Stomach (tissue), 9 donors: ENCODE results near the gene GZMM. TPM values are rescaled to one million over a fixed set of nuclear protein-coding genes. Genes with fewer than 3 reads are reported as not detected.

Source experiments
- DNase-seq, 2 donors: peaks; one replicate each; pipeline versions ENCODE4 v3.0.0 to v3.0.0-alpha.2; 2013 to 2019
- H3K27ac ChIP-seq, 5 donors: fragments of 200-600 bp in 4 of 5; sonication (generic) in 4 of 5; one replicate each; pipeline ENCODE4 v1.5.1; 2013 to 2019; ENCODE audit warnings: mild to moderate bottlenecking in 1 of 5, moderate library complexity in 1 of 5
- H3K27me3 ChIP-seq, 3 donors: fragments of 200-600 bp; sonication (generic); one replicate each; pipeline ENCODE4 v1.5.1; 2017 to 2019; ENCODE audit warnings: mixed run types in 1 of 3
- H3K36me3 ChIP-seq, 4 donors: fragments of 200-600 bp; sonication (generic); 1 replicate in 3 of 4; 2 replicates in 1 of 4; pipeline ENCODE4 v1.5.1; 2016 to 2019
- H3K4me1 ChIP-seq, 4 donors: fragments of 200-600 bp; sonication (generic); one replicate each; pipeline ENCODE4 v1.5.1; 2016 to 2019
- H3K4me3 ChIP-seq, 4 donors: fragments of 200-600 bp; sonication (generic) in 3 of 4; one replicate each; pipeline ENCODE4 v1.5.1; 2016 to 2019; ENCODE audit warnings: mild to moderate bottlenecking in 1 of 4
- H3K9me3 ChIP-seq, 4 donors: fragments of 200-600 bp; sonication (generic); one replicate each; pipeline ENCODE4 v1.5.1; 2016 to 2019
- EP300 ChIP-seq: sonication (generic); formaldehyde crosslinking; IDR thresholded peaks from one replicate; pipeline ENCODE4 v1.6.1; 2017; ENCODE audit warnings: antibody characterized with exemption
- POLR2A ChIP-seq, 4 donors: fragments of 450-650 bp; IDR thresholded peaks; one replicate each; pipeline ENCODE4 v1.6.1; 2016; ENCODE audit warnings: antibody characterized with exemption in 4 of 4, control low read depth in 2 of 4, mild to moderate bottlenecking in 1 of 4, moderate library complexity in 1 of 4
- POLR2AphosphoS5 ChIP-seq, 3 donors: sonication (generic); formaldehyde crosslinking; IDR thresholded peaks; one replicate each; pipeline ENCODE4 v1.6.1; 2016; ENCODE audit warnings: antibody characterized with exemption in 3 of 3
- WGBS, 5 donors: extraction: QIAGEN DNeasy Blood & Tissue Kit in 3 of 5; methylation state at CpG; one replicate each; pipeline versions ENCODE4 v1.1.5 to v1.1.7; 2013 to 2018; 5-methylcytosine and 5-hydroxymethylcytosine counted together
- intact Hi-C: fragments of 100-400 bp; cut with DNase I; formaldehyde crosslinking; loops from one replicate; pipeline ENCODE4 v1.15.1; 2023; ENCODE audit warnings: low total_unique reads
- polyA plus RNA-seq, 3 donors: library from polyadenylated mRNA; stranded (reverse); fragments of 200-250 nt; gene quantifications; one replicate each; pipeline ENCODE4 v1.2.3, GENCODE V29; 2013
- total RNA-seq, 5 donors: library from RNA; depleted of rRNA; stranded (reverse); fragments of >200 nt; gene quantifications; one replicate each; pipeline versions ENCODE4 v1.1.0 to v1.2.3, GENCODE V29; 2014 to 2016
- TF ChIP-seq, protein P1 (sequence below), 7 experiments: fragments of 450-650 bp in 4 of 7; fragments of 200-600 bp in 3 of 7; sonication (generic) in 3 of 7; IDR thresholded peaks; one replicate each; pipeline ENCODE4 v1.5.1; 2016 to 2019; ENCODE audit warnings: antibody characterized with exemption in 7 of 7, control low read depth in 2 of 7, mild to moderate bottlenecking in 1 of 7
- donor health status: healthy with polysubstance abuse.
- donor health status: Bipolar disorder and iron deficiency.
- donor health status: healthy.

GZMM gene
- total and polyA plus RNA-seq, 8 donors: 0.37 to 6.6 (median 0.93) TPM; not detected in 3

DNA sequence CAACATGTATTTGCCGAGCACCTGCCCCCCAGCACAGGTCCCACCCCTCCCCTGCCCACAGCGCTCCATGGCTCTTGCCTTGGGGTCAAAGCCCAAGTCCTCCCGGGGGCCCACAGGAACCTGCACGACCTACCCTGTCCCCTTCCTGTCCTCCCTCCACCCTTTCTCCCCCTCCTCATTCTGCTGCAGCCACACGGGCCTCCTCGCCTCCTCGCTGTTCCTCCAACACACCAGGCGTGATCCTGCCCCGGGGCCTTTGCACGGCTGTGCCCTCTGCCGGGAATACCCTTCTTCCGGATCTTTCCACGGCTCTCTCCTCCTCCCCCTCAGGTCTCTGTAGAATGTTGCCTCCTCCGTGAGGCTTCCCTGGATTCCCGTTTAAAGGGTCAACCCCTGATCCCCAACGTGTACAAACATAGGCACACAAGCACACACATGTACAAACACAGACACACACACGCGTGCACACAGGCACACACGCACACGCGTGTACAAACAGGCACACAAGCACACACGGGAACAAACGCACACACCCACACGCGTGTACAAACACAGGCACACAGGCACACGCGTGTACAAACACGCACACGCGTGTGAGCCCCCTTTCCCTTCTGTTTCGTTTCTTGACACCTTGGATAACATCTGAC, 44.8 kb upstream of the GZMM start:
- intact Hi-C loops: no loop called here
- Histone ChIP-seq H3K27me3 (peaks cover 20 to 65% (median 41%) of the 10 kb centered on the region in 3 donors), H3K36me3 (no peaks in the 10 kb centered on the region), H3K4me3 (no peak overlapping the region), H3K9me3 (no peaks in the 10 kb centered on the region), H3K27ac (no peak overlapping the region), H3K4me1 (peaks cover 8 to 34% (median 22%) of the 10 kb centered on the region in 4 donors)
- TF ChIP-seq EP300 (no peak), POLR2AphosphoS5 (IDR thresholded peaks at IDR 0.05) (no peak), POLR2A (IDR thresholded peaks at IDR 0.05) (no peak)
- TF ChIP-seq, protein P1, sequence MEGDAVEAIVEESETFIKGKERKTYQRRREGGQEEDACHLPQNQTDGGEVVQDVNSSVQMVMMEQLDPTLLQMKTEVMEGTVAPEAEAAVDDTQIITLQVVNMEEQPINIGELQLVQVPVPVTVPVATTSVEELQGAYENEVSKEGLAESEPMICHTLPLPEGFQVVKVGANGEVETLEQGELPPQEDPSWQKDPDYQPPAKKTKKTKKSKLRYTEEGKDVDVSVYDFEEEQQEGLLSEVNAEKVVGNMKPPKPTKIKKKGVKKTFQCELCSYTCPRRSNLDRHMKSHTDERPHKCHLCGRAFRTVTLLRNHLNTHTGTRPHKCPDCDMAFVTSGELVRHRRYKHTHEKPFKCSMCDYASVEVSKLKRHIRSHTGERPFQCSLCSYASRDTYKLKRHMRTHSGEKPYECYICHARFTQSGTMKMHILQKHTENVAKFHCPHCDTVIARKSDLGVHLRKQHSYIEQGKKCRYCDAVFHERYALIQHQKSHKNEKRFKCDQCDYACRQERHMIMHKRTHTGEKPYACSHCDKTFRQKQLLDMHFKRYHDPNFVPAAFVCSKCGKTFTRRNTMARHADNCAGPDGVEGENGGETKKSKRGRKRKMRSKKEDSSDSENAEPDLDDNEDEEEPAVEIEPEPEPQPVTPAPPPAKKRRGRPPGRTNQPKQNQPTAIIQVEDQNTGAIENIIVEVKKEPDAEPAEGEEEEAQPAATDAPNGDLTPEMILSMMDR (IDR thresholded peaks at IDR 0.05): no peak
- 75 to 80% (median 77%) methylated on average over 30 to 31 of the region's 31 CpGs for WGBS, 5 donors
- DNase-seq: peak in 1 of 2 donors; percentile 12

DNA sequence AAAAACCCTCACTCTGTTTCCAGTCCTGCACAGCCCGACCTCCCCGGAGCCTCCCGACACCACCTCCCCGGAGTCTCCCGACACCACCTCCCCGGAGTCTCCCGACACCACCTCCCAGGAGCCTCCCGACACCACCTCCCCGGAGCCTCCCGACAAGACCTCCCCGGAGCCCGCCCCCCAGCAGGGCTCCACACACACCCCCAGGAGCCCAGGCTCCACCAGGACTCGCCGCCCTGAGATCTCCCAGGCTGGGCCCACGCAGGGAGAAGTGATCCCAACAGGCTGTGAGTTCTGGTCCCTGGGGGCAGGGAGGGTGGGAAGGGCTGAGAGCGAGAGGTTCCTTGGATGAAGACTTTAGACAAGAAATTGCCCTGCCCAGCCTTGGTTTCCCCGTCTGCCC, 42.2 kb upstream of the GZMM start:
- Histone ChIP-seq H3K9me3 (no peaks in the 10 kb centered on the region), H3K4me1 (peaks cover 12 to 29% (median 19%) of the 10 kb centered on the region in 4 donors), H3K4me3 (no peak overlapping the region), H3K36me3 (no peaks in the 10 kb centered on the region), H3K27me3 (peaks cover 14 to 39% (median 23%) of the 10 kb centered on the region in 3 donors), H3K27ac (no peak overlapping the region)
- DNase-seq: peak in 1 of 2 donors; percentile 6
- no peak for TF ChIP-seq EP300
- TF ChIP-seq POLR2AphosphoS5 (IDR thresholded peaks at IDR 0.05): no peak
- no peak for TF ChIP-seq POLR2A (IDR thresholded peaks at IDR 0.05)
- TF ChIP-seq, protein P1 (IDR thresholded peaks at IDR 0.05): no peak
- intact Hi-C loops: no loop called here
- 85 to 89% (median 86%) methylated on average over 16 to 17 of the region's 17 CpGs for WGBS, 5 donors

DNA sequence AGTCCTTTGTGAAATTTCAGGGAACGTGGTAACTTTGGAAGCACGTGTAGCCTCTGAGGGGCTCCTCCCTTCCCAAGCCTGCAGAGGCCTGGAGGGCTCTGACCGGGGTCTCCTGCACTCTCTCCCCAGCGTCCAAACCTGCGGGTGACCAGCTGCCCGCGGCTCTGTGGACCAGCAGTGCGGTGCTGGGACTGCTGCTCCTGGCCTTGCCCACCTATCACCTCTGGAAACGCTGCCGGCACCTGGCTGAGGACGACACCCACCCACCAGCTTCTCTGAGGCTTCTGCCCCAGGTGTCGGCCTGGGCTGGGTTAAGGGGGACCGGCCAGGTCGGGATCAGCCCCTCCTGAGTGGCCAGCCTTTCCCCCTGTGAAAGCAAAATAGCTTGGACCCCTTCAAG, 39.2 kb upstream of the GZMM start:
- peaks cover 15 to 26% (median 21%) of the 10 kb centered on the region in 4 donors for H3K4me1 ChIP-seq
- 83 to 91% (median 89%) methylated on average over 14 of the region's 14 CpGs for WGBS, 5 donors
- peaks cover 0 to 10% (median 0%) of the 10 kb centered on the region in 3 donors for H3K27me3 ChIP-seq
- H3K27ac ChIP-seq: no peak overlapping the region
- peaks cover 0 to 8% (median 2%) of the 10 kb centered on the region in 4 donors for H3K36me3 ChIP-seq
- intact Hi-C loops: no loop called here
- DNase-seq: peak in 1 of 2 donors; percentile 5
- no peak overlapping the region for H3K4me3 ChIP-seq
- TF ChIP-seq POLR2AphosphoS5 (IDR thresholded peaks at IDR 0.05): no peak
- TF ChIP-seq POLR2A (IDR thresholded peaks at IDR 0.05): no peak
- TF ChIP-seq, protein P1 (IDR thresholded peaks at IDR 0.05): no peak
- TF ChIP-seq EP300: no peak
- H3K9me3 ChIP-seq: no peaks in the 10 kb centered on the region

DNA sequence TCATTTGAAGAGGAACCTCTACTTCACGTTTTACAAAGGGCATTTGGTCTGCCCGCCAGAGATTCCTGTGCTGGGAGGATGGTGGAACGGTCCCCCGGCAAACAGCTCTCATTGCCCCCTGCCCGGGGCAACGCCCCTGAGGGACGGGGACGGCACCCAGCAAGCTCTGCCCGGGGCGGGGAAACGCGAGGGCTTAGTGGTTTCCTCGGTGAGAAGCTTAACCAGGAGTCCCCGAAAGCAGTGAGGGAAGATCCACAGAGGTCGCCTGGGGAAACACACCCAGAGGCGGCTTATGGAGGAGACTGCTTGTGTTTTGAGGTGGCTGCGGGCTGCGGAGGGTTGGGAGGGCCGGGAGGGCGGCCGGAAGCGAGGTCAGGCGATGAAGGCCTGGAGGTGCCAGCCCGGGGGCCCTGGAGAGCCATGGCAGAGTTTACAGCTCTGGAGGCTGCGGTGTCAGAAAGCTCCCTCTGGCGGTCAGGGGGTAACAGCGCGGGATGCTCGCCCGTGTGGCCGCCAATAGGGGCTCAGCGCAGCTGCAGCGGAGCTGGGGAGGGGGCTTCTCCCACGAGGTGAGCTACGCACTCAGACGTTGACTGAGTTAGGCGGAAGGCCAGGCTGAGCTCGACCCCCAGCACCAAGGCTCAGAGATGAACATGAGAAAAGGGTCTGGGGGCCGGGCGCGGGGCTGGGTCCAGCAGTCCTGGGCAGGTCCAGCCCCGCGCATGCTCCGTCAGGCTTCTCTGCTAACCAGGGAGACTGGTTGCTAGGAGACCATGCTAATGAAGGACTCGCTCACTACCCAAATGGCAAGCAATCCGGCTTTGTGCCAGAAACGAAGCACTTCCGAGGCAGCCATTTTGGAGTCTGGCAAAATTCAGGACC, 37.2 kb upstream of the GZMM start:
- intact Hi-C loops: no loop called here
- peaks cover 0 to 11% (median 4%) of the 10 kb centered on the region in 4 donors for H3K36me3 ChIP-seq
- TF ChIP-seq POLR2A (IDR thresholded peaks at IDR 0.05) (no peak), POLR2AphosphoS5 (IDR thresholded peaks at IDR 0.05) (no peak), EP300 (no peak)
- TF ChIP-seq, protein P1 (IDR thresholded peaks at IDR 0.05): peak in 5 of 7 experiments; percentile 91 to 97 (median 94)
- H3K4me1 ChIP-seq: peaks cover 15 to 41% (median 32%) of the 10 kb centered on the region in 4 donors
- peak; percentile 99 to 100 for DNase-seq
- 3 to 9% (median 4%) methylated on average over 29 to 48 of the region's 48 CpGs for WGBS, 5 donors
- no peaks in the 10 kb centered on the region for H3K9me3 ChIP-seq
- no peaks in the 10 kb centered on the region for H3K27me3 ChIP-seq
- H3K27ac ChIP-seq: peak overlapping the region; percentile 91 to 98 (median 96)
- peak overlapping the region; percentile 77 to 100 (median 100) for H3K4me3 ChIP-seq
